Measurements from ENCODE around the gene THOC3. TPM values are rescaled to one million over a fixed set of nuclear protein-coding genes. Genes with fewer than 3 reads are reported as not detected.
"Not testable (repeated sequence)": the region's sequence is repeated elsewhere in the genome, so short reads cannot be mapped to it uniquely, and the experiment has no call there.

THOC3 gene
- total and polyA plus RNA-seq, 2 experiments from 2014 or later = 66.7 to 146 TPM

GRCh38 chr5:175928752-175929151 is 39.4 kb downstream of the THOC3 start:
- not testable (repeated sequence) for H4K20me1 ChIP-seq (replicated peaks; ENCODE audit: insufficient read depth); H3K4me3 ChIP-seq; H3K9me2 ChIP-seq (ENCODE audit: insufficient read depth); H3K9me3 Mint-ChIP-seq; DNase-seq (ENCODE audit: low spot score); H3K36me3 ChIP-seq (ENCODE audit: insufficient read depth); H3K4me2 ChIP-seq; H3K27me3 ChIP-seq (ENCODE audit: insufficient read depth); H3K27ac ChIP-seq (ENCODE audit: low read depth); H3K4me1 Mint-ChIP-seq; H3K79me2 ChIP-seq (replicated peaks; ENCODE audit: insufficient read depth); H3K27me3 Mint-ChIP-seq (ENCODE audit: insufficient read depth, low read depth, poor library complexity); H3K27ac Mint-ChIP-seq; H3K4me1 ChIP-seq (ENCODE audit: insufficient read depth); H2AFZ ChIP-seq; H3F3A ChIP-seq (replicated peaks; ENCODE audit: low read depth); H3K36me3 Mint-ChIP-seq (ENCODE audit: low read depth); H3K4me3 Mint-ChIP-seq; ATAC-seq

GRCh38 chr5:175925106-175925505 is 43.0 kb downstream of the THOC3 start:
- H4K20me1 ChIP-seq (replicated peaks; ENCODE audit: insufficient read depth) = peaks cover 14% of the 10 kb centered on the region; the same call in 1 of the 2 replicates
- H3K4me2 ChIP-seq; H3K27me3 Mint-ChIP-seq (ENCODE audit: insufficient read depth, low read depth, poor library complexity); H3K9me3 Mint-ChIP-seq; H3K27ac Mint-ChIP-seq; H3K27me3 ChIP-seq (ENCODE audit: insufficient read depth); H3K4me1 Mint-ChIP-seq; H3K36me3 Mint-ChIP-seq (ENCODE audit: low read depth); H3K4me3 Mint-ChIP-seq; H3K27ac ChIP-seq (ENCODE audit: low read depth); H3K36me3 ChIP-seq (ENCODE audit: insufficient read depth); H3K4me3 ChIP-seq; H3K79me2 ChIP-seq (replicated peaks; ENCODE audit: insufficient read depth); DNase-seq (ENCODE audit: low spot score); H3K4me1 ChIP-seq (ENCODE audit: insufficient read depth); H2AFZ ChIP-seq; H3K9me2 ChIP-seq (ENCODE audit: insufficient read depth); ATAC-seq; H3F3A ChIP-seq (replicated peaks; ENCODE audit: low read depth): not testable (repeated sequence)

GRCh38 chr5:175922192-175922885 is 45.8 kb downstream of the THOC3 start:
- no peaks in the 10 kb centered on the region for H3K4me1 Mint-ChIP-seq
- Histone ChIP-seq H3K36me3 (ENCODE audit: insufficient read depth) (no peaks in the 10 kb centered on the region), H3F3A (replicated peaks; ENCODE audit: low read depth) (no peaks in the 10 kb centered on the region), H3K79me2 (replicated peaks; ENCODE audit: insufficient read depth) (no peaks in the 10 kb centered on the region; the same call in 1 of the 2 replicates), H3K4me3 (no peak overlapping the region), H3K9me2 (ENCODE audit: insufficient read depth) (no peaks in the 10 kb centered on the region), H3K4me1 (ENCODE audit: insufficient read depth) (no peaks in the 10 kb centered on the region), H3K27ac (ENCODE audit: low read depth) (no peak overlapping the region), H2AFZ (no peak overlapping the region), H3K4me2 (no peak overlapping the region), H4K20me1 (replicated peaks; ENCODE audit: insufficient read depth) (peaks cover 14% of the 10 kb centered on the region; the same call in 1 of the 2 replicates), H3K27me3 (ENCODE audit: insufficient read depth) (no peaks in the 10 kb centered on the region)
- DNase-seq (ENCODE audit: low spot score) = no peak
- TF ChIP-seq CREB1 (CRISPR knock-in tag; IDR thresholded peaks at IDR 0.05; ENCODE audit: low read depth) = no peak
- no peak for TF ChIP-seq EZH2phosphoT487 (IDR thresholded peaks at IDR 0.05; ENCODE audit: unreplicated experiment)
- TF ChIP-seq REST (IDR thresholded peaks at IDR 0.05; ENCODE audit: unreplicated experiment) = no peak
- no peak for TF ChIP-seq ETS1 (IDR thresholded peaks at IDR 0.05)
- peaks cover 1% of the 10 kb centered on the region; the same call in 2 of the 3 replicates for H3K36me3 Mint-ChIP-seq (ENCODE audit: low read depth)
- no peak for ATAC-seq
- H3K4me3 Mint-ChIP-seq = no peak overlapping the region
- H3K9me3 Mint-ChIP-seq = no peaks in the 10 kb centered on the region
- H3K27me3 Mint-ChIP-seq (ENCODE audit: insufficient read depth, low read depth, poor library complexity) = no peaks in the 10 kb centered on the region
- H3K27ac Mint-ChIP-seq = no peak overlapping the region
